ENCODE data around the gene SMIM24. TPM values are rescaled to one million over a fixed set of nuclear protein-coding genes. Genes with fewer than 3 reads are reported as not detected.

Gene SMIM24
- total and polyA plus RNA-seq, 2 experiments from 2014 or later, result 5.0 to 21.5 TPM

DNA sequence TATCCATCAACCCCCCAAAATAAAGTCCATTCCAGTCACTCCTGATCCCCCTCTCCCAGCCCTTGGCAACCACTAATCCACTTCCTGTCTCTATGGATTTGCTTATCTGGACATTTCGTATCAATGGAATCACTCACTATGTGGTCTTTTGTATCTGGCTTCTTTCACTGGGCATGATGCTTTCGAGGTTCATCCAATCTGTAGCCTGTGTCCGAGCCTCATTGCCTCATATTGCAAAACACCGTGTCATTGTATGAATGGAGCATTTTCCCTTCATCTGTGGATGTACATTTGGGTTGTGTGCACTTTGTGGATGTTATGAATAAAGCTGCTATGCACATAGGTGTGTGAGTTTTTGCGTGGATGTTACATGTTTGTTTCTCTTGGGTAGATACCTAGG is 24.4 kb upstream of the SMIM24 start:
- H3K4me3 Mint-ChIP-seq, result peak overlapping the region; percentile 82; the same call in 2 of the 3 replicates
- Histone ChIP-seq H3K4me2 (peak overlapping the region; percentile 97; the same call in 1 of the 2 replicates), H3F3A (replicated peaks; ENCODE audit: low read depth) (0 out of 2 replicates have a peak, but pooled peaks cover 2% of the 10 kb centered on the region), H3K9me2 (ENCODE audit: insufficient read depth) (no peaks in the 10 kb centered on the region), H3K27me3 (ENCODE audit: insufficient read depth) (no peaks in the 10 kb centered on the region), H3K4me3 (peak overlapping the region; percentile 86; the same call in 1 of the 2 replicates), H3K79me2 (replicated peaks; ENCODE audit: insufficient read depth) (peaks cover 21% of the 10 kb centered on the region), H3K36me3 (ENCODE audit: insufficient read depth) (no peaks in the 10 kb centered on the region), H4K20me1 (replicated peaks; ENCODE audit: insufficient read depth) (no peaks in the 10 kb centered on the region; the same call in 1 of the 2 replicates), H3K4me1 (ENCODE audit: insufficient read depth) (peaks cover 17% of the 10 kb centered on the region), H2AFZ (no peak overlapping the region), H3K27ac (ENCODE audit: low read depth) (0 out of 2 replicates have a peak overlapping the region, but pooled peaks have one; percentile 92)
- ATAC-seq (no peak), DNase-seq (ENCODE audit: low spot score) (no peak)
- peaks cover 4% of the 10 kb centered on the region; the same call in 1 of the 3 replicates for H3K9me3 Mint-ChIP-seq
- TF ChIP-seq, protein P1, sequence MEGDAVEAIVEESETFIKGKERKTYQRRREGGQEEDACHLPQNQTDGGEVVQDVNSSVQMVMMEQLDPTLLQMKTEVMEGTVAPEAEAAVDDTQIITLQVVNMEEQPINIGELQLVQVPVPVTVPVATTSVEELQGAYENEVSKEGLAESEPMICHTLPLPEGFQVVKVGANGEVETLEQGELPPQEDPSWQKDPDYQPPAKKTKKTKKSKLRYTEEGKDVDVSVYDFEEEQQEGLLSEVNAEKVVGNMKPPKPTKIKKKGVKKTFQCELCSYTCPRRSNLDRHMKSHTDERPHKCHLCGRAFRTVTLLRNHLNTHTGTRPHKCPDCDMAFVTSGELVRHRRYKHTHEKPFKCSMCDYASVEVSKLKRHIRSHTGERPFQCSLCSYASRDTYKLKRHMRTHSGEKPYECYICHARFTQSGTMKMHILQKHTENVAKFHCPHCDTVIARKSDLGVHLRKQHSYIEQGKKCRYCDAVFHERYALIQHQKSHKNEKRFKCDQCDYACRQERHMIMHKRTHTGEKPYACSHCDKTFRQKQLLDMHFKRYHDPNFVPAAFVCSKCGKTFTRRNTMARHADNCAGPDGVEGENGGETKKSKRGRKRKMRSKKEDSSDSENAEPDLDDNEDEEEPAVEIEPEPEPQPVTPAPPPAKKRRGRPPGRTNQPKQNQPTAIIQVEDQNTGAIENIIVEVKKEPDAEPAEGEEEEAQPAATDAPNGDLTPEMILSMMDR (conservative IDR thresholded peaks at IDR 0.05; ENCODE audit: low read depth in 2 of 2), result no peak
- TF ChIP-seq NANOG (IDR thresholded peaks at IDR 0.05; ENCODE audit: borderline replicate concordance) (no peak), ZNF114 (CRISPR knock-in tag; IDR thresholded peaks at IDR 0.05) (no peak), CREB1 (CRISPR knock-in tag; IDR thresholded peaks at IDR 0.05; ENCODE audit: low read depth) (no peak), JUNB (IDR thresholded peaks at IDR 0.05; ENCODE audit: unreplicated experiment) (no peak), EZH2 (IDR thresholded peaks at IDR 0.05; ENCODE audit: low read depth, unreplicated experiment) (no peak), EZH2phosphoT487 (IDR thresholded peaks at IDR 0.05; ENCODE audit: unreplicated experiment) (no peak), POLR2AphosphoS5 (IDR thresholded peaks at IDR 0.05; ENCODE audit: low read depth) (no peak)
- TF ChIP-seq, protein P2, sequence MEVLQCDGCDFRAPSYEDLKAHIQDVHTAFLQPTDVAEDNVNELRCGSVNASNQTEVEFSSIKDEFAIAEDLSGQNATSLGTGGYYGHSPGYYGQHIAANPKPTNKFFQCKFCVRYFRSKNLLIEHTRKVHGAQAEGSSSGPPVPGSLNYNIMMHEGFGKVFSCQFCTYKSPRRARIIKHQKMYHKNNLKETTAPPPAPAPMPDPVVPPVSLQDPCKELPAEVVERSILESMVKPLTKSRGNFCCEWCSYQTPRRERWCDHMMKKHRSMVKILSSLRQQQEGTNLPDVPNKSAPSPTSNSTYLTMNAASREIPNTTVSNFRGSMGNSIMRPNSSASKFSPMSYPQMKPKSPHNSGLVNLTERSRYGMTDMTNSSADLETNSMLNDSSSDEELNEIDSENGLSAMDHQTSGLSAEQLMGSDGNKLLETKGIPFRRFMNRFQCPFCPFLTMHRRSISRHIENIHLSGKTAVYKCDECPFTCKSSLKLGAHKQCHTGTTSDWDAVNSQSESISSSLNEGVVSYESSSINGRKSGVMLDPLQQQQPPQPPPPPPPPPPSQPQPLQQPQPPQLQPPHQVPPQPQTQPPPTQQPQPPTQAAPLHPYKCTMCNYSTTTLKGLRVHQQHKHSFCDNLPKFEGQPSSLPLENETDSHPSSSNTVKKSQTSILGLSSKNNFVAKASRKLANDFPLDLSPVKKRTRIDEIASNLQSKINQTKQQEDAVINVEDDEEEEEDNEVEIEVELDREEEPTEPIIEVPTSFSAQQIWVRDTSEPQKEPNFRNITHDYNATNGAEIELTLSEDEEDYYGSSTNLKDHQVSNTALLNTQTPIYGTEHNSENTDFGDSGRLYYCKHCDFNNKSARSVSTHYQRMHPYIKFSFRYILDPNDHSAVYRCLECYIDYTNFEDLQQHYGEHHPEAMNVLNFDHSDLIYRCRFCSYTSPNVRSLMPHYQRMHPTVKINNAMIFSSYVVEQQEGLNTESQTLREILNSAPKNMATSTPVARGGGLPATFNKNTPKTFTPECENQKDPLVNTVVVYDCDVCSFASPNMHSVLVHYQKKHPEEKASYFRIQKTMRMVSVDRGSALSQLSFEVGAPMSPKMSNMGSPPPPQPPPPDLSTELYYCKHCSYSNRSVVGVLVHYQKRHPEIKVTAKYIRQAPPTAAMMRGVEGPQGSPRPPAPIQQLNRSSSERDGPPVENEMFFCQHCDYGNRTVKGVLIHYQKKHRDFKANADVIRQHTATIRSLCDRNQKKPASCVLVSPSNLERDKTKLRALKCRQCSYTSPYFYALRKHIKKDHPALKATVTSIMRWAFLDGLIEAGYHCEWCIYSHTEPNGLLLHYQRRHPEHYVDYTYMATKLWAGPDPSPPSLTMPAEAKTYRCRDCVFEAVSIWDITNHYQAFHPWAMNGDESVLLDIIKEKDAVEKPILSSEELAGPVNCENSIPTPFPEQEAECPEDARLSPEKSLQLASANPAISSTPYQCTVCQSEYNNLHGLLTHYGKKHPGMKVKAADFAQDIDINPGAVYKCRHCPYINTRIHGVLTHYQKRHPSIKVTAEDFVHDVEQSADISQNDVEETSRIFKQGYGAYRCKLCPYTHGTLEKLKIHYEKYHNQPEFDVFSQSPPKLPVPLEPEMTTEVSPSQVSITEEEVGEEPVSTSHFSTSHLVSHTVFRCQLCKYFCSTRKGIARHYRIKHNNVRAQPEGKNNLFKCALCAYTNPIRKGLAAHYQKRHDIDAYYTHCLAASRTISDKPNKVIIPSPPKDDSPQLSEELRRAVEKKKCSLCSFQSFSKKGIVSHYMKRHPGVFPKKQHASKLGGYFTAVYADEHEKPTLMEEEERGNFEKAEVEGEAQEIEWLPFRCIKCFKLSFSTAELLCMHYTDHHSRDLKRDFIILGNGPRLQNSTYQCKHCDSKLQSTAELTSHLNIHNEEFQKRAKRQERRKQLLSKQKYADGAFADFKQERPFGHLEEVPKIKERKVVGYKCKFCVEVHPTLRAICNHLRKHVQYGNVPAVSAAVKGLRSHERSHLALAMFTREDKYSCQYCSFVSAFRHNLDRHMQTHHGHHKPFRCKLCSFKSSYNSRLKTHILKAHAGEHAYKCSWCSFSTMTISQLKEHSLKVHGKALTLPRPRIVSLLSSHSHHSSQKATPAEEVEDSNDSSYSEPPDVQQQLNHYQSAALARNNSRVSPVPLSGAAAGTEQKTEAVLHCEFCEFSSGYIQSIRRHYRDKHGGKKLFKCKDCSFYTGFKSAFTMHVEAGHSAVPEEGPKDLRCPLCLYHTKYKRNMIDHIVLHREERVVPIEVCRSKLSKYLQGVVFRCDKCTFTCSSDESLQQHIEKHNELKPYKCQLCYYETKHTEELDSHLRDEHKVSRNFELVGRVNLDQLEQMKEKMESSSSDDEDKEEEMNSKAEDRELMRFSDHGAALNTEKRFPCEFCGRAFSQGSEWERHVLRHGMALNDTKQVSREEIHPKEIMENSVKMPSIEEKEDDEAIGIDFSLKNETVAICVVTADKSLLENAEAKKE (CRISPR knock-in tag; IDR thresholded peaks at IDR 0.05), result no peak
- TF ChIP-seq, protein P3, sequence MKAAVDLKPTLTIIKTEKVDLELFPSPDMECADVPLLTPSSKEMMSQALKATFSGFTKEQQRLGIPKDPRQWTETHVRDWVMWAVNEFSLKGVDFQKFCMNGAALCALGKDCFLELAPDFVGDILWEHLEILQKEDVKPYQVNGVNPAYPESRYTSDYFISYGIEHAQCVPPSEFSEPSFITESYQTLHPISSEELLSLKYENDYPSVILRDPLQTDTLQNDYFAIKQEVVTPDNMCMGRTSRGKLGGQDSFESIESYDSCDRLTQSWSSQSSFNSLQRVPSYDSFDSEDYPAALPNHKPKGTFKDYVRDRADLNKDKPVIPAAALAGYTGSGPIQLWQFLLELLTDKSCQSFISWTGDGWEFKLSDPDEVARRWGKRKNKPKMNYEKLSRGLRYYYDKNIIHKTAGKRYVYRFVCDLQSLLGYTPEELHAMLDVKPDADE (IDR thresholded peaks at IDR 0.05), result no peak
- TF ChIP-seq, protein P4, sequence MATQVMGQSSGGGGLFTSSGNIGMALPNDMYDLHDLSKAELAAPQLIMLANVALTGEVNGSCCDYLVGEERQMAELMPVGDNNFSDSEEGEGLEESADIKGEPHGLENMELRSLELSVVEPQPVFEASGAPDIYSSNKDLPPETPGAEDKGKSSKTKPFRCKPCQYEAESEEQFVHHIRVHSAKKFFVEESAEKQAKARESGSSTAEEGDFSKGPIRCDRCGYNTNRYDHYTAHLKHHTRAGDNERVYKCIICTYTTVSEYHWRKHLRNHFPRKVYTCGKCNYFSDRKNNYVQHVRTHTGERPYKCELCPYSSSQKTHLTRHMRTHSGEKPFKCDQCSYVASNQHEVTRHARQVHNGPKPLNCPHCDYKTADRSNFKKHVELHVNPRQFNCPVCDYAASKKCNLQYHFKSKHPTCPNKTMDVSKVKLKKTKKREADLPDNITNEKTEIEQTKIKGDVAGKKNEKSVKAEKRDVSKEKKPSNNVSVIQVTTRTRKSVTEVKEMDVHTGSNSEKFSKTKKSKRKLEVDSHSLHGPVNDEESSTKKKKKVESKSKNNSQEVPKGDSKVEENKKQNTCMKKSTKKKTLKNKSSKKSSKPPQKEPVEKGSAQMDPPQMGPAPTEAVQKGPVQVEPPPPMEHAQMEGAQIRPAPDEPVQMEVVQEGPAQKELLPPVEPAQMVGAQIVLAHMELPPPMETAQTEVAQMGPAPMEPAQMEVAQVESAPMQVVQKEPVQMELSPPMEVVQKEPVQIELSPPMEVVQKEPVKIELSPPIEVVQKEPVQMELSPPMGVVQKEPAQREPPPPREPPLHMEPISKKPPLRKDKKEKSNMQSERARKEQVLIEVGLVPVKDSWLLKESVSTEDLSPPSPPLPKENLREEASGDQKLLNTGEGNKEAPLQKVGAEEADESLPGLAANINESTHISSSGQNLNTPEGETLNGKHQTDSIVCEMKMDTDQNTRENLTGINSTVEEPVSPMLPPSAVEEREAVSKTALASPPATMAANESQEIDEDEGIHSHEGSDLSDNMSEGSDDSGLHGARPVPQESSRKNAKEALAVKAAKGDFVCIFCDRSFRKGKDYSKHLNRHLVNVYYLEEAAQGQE (IDR thresholded peaks at IDR 0.05; ENCODE audit: unreplicated experiment), result no peak
- peaks cover 15% of the 10 kb centered on the region for H3K4me1 Mint-ChIP-seq
- peak overlapping the region; percentile 98 for H3K27ac Mint-ChIP-seq
- peaks cover 24% of the 10 kb centered on the region for H3K27me3 Mint-ChIP-seq (ENCODE audit: insufficient read depth, low read depth, poor library complexity)
- H3K36me3 Mint-ChIP-seq (ENCODE audit: low read depth), result peaks cover 8% of the 10 kb centered on the region; the same call in 2 of the 3 replicates

All from GM23338 (cell line).